NCI-H2196 treated with DMSO at 0.1 percent for 48 hours (cell line): ENCODE measurements around the gene CDIP1.
A peak's percentile ranks its signal among the peaks of the same experiment; 100 is the strongest.

Source experiments
- DNase-seq: peaks from one replicate; lab custom pipeline; 2025; ENCODE audit not compliant: unreplicated experiment; lab: John Stamatoyannopoulos, UW

CDIP1 gene

DNA sequence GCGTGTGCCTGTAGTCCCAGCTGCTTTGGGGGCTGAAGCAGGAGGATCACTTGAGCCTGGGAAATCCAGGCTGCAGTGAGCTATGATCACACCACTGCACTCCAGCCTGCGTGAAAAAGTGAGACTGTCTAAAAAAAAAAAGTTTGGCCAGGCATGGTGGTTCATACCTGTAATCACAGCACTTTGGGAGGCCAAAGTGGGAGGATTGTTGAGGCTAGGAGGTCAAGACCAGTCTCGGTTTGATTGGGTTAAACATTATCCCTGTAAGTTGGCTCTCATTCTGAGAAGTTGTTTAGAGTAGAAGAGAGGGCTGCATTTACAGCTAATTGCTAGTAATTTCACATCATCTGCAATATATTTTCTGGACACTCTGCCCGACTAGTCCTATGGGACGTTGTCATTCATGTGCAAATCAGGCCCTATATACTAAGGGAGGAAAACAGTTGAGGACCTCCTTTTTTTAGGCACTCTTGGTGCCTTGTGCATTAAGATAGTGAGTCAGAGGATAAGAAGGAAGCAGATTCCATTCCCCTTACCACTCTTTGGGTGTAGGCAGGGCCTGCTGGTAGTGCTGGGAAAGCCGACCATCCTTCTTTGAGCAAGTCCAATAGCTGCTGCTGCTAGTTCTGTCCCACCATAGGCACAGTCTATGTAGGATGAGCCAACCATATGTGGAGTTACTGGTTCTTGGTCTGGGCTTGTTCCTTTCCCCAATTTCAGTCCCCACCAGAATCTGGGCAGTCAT, 43.7 kb downstream of the CDIP1 start:
- no peak for DNase-seq

DNA sequence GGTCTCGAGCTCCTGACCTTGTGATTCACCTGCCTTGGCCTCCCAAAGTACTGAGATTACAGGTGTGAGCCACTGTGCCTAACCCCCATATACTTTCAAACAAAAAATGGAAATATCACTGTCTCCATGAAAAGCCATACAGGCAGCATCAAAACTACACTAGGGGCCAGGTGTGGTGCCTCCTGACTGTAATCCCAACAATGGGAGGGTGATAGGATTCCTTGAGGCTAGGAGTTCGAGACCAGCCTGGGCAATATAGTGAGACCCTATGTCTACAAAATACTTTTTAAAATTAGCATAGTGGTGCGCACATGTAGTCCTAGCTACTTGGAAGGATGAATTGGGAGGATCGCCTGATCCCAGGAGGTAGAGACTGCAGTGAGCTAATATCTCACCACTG, 46.7 kb downstream of the CDIP1 start:
- DNase-seq: no peak

DNA sequence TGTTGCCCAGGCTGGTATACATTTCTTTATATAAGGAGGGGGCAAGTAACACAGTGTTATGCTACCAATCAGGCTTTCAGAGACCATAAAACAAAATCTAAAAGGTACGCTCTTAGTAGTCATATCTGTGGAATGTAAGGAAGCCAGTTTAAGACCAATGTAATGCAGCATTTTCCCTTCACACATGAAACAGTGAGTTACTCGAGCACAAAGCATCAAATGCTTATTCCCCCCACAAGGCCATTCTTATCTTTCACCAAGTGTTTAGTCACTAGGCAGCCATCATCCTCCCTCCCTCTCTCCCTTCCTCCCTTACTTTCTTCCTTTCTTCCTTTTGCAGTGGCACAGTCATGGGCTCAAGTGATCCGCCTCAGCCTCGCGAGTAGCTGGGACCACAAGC, 49.5 kb downstream of the CDIP1 start:
- DNase-seq: no peak

DNA sequence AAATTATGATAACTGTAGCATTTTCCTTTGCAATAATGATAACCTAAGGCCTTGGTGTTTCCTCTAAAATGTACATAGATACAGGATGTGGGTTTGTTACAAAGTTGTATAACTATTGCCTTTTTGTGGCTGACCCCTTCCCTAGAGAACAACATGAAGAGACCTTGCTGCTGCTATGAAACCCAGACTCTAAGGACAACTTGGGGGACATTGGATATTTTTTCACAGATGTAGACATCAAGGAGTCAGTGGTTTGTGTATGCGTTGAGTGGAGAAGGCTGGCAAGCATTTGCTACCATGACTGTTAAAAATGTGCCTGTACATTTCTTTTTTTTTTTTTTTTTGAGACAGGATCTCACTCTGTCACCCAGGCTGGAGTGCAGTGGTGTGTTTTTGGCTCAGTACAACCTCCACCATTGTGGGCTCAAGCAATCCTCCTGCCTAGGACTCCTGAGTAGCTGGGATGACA, 50.0 kb downstream of the CDIP1 start:
- no peak for DNase-seq

DNA sequence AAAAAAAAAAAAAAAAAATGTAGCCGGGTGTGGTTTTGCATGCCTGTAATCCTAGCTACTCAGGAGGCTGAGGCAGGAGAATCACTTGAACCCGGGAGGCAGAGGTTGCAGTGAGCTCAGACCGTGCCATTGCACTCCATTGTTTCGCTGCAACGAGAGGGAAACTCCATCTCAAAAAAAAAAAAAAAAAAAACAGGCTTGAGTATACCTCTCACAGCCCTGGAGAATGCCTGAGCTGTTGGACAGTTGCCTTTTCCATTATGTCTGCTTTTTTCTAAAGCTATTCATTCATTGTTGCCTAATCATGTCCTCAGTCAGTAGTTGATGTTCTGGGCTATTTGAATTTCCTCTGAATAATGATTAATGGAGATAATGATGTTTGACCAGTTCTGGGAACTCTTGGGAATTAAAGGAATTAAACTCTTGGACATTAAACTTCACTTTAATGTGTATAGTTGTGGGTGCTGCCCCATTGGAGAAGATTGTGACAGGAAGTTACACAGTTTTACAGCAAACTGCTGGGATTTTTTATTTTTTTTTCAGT, 50.5 kb downstream of the CDIP1 start:
- DNase-seq: no peak

DNA sequence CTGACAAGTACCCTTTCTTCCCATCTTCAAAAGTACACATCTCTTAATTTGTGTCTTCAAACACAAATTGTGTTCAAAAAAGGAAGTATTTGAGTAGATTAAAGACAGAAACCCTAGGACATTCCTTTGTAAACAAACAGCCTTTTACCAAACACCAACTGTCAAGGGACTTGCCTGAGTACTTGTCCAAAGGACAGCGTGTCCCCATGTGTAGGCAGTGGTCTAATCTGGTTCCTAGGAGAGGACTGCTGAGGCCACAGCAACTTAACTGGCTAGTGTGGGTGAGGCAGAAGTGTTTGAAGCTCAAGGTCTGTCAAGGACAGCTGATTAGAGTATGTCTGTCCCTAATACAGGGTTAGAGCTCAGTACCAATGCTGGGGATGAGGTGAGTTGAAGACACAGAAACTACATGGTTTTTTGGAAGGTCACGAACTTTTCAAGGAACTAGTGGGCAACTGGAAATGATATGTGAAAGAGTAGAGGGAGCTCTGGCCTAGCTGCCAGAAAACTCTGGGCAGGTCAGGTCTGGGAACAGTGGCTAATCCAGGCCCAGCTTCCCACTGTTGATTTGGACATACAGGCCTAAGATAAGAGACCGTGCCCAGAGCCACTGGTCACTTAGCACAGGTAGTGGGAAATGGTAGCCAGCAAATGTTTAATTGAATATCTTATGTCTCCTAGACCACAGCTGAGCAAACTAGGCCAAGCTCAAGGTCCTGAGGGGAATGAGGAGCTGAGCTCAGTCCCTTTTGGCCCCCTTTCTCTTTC, 52.3 kb downstream of the CDIP1 start:
- no peak for DNase-seq

DNA sequence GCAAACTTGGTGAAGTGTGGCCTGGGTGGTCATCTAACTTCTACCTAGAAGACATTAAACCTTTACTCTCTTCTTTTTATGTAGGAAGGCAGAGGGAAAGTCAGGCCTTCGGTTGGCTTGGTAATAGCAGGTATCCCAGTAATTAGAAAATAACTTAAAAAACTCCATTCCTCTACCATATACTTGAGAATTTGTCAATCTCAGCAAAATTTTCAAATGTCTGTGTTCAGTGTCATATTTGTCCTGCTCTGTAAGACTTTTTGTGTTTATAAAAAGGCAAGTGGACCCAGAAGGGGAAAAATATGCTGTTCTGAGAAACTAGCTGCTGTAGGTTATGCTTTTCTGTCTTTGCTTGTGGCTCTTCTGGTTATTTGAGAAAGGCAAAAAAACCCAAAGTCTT, 56.6 kb downstream of the CDIP1 start:
- DNase-seq: no peak

DNA sequence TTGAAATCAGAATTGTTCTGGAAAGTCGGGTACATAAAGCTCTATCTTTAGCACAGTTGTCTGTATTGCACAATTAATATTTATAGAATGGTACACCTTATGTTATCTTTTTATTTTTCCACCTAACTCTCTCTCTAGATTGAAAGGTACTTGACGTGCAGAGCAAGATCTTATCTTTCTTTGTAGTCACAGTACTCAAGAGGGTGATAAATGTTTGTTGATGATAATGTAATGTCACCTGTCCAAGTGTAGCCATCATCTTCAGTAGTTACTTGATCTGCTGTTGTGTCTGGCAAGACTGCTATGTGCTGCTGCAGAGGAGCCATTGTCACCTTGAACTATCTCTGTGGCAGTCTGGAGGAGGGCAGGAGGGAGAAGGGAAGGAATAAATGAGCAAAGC, 57.0 kb downstream of the CDIP1 start:
- no peak for DNase-seq

DNA sequence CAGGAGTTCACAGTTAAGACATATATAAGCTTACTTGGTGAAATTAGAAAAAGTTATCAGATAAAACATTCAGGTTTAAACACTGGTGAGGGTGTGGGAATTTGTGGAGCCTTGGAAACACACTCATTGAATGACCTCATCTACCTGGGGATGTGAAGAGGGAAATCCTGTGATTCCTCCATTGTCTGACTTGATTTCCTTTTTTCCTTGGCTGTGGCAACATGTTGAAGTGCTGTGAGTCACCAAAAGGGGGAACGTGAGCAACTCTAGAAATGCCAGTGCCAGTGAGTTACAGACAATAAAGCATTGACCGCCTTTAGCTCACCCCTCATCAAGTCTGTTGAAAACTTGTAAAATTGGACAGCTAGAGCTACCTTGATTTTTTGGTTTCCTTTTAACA, 60.6 kb downstream of the CDIP1 start:
- DNase-seq: no peak

DNA sequence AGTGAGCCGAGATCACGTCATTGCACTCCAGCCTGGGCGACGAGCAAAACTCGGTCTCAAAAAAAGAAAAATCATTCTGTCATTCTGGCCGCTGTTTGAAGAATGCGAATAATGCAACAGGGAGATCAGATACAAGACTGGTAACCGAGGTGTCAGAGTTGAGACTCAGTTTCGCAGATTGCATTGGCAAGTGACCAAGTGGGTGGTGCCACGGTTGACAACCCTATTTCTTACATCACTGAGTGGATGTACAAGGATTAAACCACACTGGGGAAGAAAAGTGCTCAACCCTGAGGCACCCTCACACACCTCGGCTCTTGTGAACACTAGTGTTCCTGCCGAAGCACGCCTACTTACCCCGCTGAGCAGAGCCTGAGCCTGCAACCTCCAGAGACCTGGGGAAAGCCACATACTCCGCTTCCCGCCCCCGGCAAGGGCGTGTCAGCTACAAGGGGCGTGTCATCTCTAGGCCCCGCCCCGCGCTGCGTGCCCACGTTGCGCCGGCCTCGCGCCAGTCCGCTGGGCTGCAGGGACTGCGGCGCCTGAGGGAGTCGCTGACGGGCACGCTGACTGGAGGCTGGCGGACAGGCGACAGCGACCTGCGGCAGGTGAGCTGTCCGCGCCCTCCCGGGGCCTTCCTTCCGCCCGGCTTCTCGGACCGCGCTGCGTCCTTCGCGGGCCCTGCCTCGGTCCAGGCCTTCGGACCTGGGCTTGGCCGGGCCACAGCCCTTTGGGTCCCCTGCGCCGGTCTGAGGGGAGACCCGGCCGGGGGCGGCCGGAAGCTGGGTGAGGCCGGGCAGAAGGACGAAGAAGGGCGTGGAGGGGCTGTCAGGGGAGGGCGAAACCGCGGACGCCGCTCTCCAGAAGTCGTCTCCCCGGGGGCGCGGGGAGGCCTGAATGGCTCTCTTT, 62.4 kb downstream of the CDIP1 start, which contains the start of gene HMOX2:
TSS of gene HMOX2 (plus strand) at position 519 of the 909 bp plus-strand sequence. CDS start 29,127 bp downstream, outside the sequence.
- peak; percentile 89 for DNase-seq

DNA sequence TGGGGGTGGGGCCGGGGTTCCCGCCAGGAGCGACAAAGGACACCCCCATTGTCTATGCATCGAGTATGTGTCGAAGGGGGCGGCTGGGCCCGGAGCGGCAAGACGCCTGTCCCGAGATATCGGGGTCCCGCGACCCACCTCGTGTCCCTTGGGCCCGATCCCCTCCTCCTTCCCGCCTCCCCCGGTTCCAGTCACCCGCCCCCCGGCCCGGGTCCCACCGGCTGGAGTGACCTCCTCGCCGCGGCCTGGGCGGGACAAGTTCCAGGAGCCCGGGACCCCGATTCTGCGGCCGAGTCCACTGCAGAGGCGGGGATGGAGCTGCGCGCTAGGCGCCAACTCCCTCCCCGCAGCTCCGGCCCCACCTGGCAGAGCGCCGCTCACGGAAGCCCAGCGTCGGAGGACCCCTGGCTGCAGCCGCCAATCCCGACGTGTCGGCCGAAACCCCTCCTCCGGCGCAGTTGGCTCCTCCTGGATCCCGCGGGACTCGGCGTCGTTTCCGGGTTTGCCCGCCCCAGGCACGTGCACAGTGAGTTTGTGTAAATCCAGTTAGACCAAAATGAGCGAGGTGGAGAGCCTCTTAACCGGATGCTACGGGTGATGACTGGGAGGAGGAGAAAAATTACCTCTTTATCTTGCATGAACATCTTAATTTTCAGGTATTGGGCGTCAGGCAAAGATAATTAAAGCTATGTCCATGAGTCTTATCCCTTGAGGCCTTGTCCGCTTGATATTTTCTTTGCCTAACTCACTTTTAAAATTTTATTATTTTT, 64.2 kb downstream of the CDIP1 start, which contains the start of gene NMRAL1:
TSS of gene NMRAL1 (minus strand) at position 434 of the 770 bp plus-strand sequence. CDS start 493 bp downstream, outside the sequence.
- peak; percentile 91 for DNase-seq

DNA sequence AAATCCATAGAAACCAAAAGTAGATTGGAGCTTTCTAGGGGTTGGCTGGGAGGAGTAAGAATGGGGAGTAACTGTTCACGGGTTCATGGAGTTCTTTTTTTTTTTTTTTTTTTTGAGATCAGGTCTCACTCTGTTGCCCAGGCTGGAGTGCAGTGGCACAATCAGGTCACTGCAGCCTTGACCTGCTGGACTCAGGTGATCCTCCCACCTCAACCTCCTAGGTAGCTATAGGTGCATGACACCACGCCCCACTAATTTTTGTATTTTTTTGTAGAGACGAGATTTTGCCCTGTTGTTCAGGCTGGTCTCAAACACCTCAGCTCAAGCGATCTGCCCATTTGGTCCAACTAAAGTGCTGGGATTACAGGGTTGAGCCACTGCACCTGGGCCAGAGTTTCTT, 65.7 kb downstream of the CDIP1 start:
- DNase-seq: no peak

DNA sequence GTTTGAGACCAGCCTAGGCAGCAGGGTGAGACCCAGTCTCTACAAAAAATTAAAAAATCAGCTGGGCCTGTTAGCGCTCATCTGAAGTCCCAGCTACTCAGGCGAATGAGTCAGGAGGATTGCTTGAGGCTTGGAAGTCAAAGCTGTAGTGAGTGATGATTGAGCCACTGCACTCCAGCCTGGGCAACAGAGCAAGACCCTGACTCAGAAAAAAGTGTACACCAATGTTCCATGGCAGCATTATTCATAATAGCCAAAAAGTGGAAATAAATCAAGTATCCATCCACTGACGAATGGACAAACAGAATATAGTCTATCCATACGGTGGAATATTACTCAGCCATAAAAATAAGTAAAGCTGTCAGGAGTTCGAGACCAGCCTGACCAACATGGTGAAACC, 66.7 kb downstream of the CDIP1 start:
- no peak for DNase-seq

DNA sequence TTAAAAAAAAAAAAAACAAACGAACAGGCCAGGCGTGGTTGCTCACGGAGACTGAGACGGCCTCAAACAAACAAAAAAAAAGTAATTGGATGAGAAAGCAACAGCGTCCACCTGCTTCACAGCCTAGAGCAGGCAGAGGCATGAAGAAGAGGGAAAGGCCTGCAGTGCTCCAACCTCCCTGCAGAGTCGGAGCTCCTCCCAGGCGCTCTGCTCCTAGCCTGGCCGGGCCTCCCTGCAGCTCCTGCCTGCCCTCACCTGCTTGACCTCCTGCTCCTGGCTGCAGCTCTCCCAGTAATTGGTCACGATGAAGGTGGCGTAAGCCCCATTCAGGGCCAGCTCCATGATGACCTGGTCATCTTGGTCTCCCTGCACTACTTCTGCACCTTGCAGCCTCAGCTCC, 69.6 kb downstream of the CDIP1 start:
- DNase-seq: no peak

DNA sequence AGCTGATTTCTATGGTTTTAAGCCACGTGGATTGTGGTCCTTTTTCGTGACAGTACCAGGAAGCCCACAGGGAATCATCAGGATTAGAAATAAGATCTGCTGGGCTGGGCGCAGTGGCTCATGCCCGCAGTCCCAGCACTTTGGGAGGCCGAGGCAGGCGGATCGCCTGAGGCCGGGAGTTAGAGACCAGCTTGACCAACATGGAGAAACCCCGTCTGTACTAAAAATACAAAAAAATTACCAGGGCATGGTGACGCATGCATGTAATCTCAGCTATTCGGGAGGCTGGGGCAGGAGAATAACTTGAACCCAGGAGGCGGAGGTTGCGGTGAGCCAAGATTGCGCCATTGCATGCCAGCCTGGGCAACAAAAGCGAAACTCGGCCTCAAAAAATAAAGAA, 70.7 kb downstream of the CDIP1 start:
- no peak for DNase-seq

DNA sequence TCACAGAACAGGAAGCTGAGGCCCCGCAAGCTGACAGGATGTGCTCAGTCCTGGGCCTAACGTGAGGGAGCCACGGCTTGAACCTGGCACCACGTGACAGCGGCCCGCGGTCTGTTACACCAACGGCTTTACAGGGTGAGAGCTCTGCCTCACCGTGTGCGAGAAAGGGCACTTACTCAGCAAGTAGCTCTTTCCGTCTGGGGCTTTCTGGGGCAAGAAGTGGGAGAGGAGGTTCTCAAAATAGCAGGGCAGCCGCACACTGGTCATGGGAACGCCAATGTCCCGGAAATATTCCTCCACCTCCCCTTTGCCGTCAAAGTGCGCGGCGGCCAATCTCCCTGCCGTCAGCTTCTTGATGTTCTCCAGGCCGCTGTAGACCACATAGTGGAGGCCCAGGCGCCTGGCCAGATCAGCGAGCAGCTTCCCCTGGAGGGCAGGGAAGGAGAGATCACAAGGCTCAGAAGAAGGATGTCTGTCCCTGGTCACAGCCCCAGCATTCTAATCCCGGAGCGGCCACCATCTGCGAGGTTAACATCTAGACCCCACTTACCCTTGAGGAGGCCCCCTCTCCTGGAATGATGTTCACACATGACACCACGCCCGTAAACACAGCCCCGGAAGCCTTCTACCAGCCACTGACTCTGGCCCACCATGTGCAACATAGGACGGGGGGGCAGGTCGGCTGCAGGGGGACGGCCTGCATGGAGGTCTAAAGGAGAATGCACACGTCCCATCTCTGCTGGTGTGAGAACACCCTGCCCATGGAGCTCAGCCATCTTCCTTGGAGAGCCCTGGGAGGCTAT, 72.4 kb downstream of the CDIP1 start:
- no peak for DNase-seq

DNA sequence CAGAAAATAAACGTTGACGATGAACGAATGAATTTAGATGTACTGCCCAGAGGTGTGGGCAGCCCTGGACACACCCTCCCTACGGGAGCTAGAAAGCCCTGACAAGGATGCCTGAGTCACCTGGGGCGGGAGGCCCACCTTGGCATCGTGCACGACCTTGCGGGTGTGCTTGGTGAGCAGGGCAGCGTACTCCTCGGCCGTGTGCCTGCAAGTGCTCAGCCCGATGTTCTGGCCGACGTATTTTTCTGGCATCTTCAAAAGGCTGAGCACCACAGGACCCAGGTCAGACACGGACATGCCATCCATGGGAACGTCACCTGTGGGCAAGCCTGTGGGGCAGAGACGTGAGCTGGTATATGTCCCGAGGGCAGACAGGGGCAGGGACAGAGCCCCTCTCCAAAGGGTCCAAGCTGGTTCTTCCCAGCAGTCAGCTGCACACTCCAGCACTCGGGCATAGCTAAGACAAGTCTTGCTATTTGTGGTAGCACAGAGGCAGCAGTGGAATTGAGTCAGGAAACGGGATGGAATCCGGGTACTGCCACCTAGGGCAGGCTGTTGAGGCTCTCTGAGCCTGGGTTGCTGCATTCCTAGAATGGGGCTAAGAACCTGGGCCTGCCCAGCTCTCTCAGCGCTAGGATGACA, 74.9 kb downstream of the CDIP1 start:
- DNase-seq: no peak

DNA sequence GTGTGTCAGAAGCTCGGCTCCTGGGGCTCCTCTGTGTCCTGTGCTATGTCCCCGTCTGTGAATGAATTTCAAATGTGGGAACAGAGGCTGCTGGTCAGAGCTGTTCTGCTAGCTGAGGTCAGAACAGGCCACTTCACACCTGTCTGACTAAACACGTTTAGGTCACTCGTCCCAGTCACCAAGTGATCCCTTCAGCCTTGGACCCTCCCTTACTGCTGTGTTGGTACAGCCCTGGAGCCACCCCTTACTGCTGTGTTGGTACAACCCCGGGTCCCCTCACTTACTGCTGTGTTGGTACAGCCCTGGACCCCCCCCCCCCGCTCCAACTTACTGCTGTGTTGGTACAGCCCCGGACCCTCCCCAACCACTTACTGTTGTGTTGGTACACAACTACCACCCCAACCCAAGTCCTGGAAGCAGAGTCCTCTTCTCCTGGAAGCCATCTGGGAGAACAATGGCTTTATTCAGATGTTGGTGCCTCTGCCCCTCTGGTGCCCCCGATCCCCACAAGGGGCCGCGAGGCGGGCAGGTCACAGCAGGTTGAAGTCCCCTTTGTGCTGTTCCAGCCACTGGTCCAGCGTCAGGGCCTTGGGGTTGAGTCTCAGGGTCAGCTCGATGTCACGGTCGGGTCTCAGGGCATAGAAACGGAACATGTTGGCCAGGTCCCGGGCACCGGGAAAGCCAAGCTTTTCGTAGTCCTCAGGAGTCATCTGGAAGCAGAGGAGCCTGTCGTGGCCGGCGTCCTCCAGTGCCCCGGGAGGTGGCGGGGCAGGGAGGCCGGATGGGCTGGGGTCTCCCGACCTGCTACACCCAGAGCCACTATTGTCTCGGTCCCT, 77.1 kb downstream of the CDIP1 start:
- DNase-seq: no peak
